ENCODE data around the gene PNPLA2. TPM values are rescaled to one million over a fixed set of nuclear protein-coding genes. Genes with fewer than 3 reads are reported as not detected.

Gene PNPLA2
- total and polyA plus RNA-seq, 2 of the 8 experiments (the other 6 are each of a cell fraction or from before 2014, with no cell fraction given) = 30.9 to 62.1 TPM

GRCh38 chr11:789943-790342 is 28.8 kb upstream of the PNPLA2 start, which contains the start of gene CEND1:
CEND1 (minus strand) TSS chr11:790090; CDS start chr11:788576, 1,514 bp downstream.
- Histone ChIP-seq H4K20me1 (replicated peaks in 1 of 2; ENCODE audit: control insufficient read depth in 1 of 2, insufficient read depth in 2 of 2, low read length in 2 of 2) (peaks cover 2 to 13% of the 10 kb centered on the region in 2 experiments), H3K36me3 (ENCODE audit: control insufficient read depth in 2 of 4, insufficient read depth in 4 of 4, low read length in 3 of 4) (peaks cover 0 to 12% (median 0%) of the 10 kb centered on the region in 4 experiments; a peak in 3 of 8 replicates), H2BK20ac (ENCODE audit: low read length) (no peak within 1 kb of the TSS), H2BK15ac (ENCODE audit: low read length) (peak within 1 kb of the TSS; percentile 72; the same call in 1 of the 2 replicates), H3K79me1 (ENCODE audit: low read depth, low read length) (peaks cover 3% of the 10 kb centered on the region; the same call in 1 of the 2 replicates), H2BK5ac (ENCODE audit: low read depth, low read length) (peak within 1 kb of the TSS; percentile 78; the same call in 1 of the 2 replicates), H3K9me3 (ENCODE audit: insufficient read depth in 2 of 2, low read depth in 1 of 2, low read length in 1 of 2) (no peaks in the 10 kb centered on the region), H3K56ac (replicated peaks; ENCODE audit: insufficient read length, low read depth, low read length) (no peak within 1 kb of the TSS), H3K9ac (replicated peaks in 1 of 4; ENCODE audit: extremely low read depth in 1 of 4, low read depth in 3 of 4, low read length in 3 of 4) (no peak within 1 kb of the TSS), H2BK12ac (ENCODE audit: low read depth, low read length) (peak within 1 kb of the TSS; percentile 23; the same call in 1 of the 2 replicates), H2AFZ (ENCODE audit: low read length) (no peak within 1 kb of the TSS), H4K91ac (replicated peaks; ENCODE audit: insufficient read length, low read length) (no peak within 1 kb of the TSS), H3K14ac (ENCODE audit: insufficient read length) (no peak within 1 kb of the TSS), H2BK120ac (replicated peaks; ENCODE audit: low read depth, low read length) (no peak within 1 kb of the TSS), H3K27ac (ENCODE audit: low read depth, low read length) (no peak within 1 kb of the TSS), H4K8ac (ENCODE audit: extremely low read depth, insufficient read depth, low read length) (peak within 1 kb of the TSS; percentile 35), H3K23ac (ENCODE audit: insufficient read length) (no peak within 1 kb of the TSS), H3K4me1 (replicated peaks in 1 of 4; ENCODE audit: control insufficient read depth in 3 of 4, insufficient read depth in 4 of 4, low read length in 3 of 4) (peaks cover 0 to 18% (median 11%) of the 10 kb centered on the region in 4 experiments; a peak in 6 of 7 replicates), H4K5ac (ENCODE audit: insufficient read length, low read depth, low read length) (no peak within 1 kb of the TSS), H3K18ac (ENCODE audit: extremely low read depth, low read length) (peak within 1 kb of the TSS; percentile 32), H3K4me2 (ENCODE audit: insufficient read depth in 1 of 2, low read depth in 2 of 2, low read length in 2 of 2) (peak within 1 kb of the TSS; percentile 46 to 60), H3K4me3 (ENCODE audit: extremely low read depth in 1 of 4, insufficient read depth in 2 of 4, low read depth in 3 of 4, low read length in 4 of 4) (peak within 1 kb of the TSS in 2 of 4 experiments; percentile 11 to 44; a peak in 3 of 8 replicates), H3K4ac (replicated peaks; ENCODE audit: insufficient read length, low read depth, low read length) (no peak within 1 kb of the TSS), H3K23me2 (ENCODE audit: low read depth, low read length) (no peaks in the 10 kb centered on the region; the same call in 1 of the 2 replicates), H2AK5ac (ENCODE audit: low read depth, low read length) (no peak within 1 kb of the TSS), H3K27me3 (replicated peaks in 1 of 4; ENCODE audit: control insufficient read depth in 3 of 4, extremely low read depth in 1 of 4, insufficient read depth in 3 of 4, low read length in 3 of 4) (no peaks in the 10 kb centered on the region), H3K79me2 (ENCODE audit: control insufficient read depth in 1 of 2, insufficient read depth in 2 of 2, low read length in 2 of 2) (no peaks in the 10 kb centered on the region)
- CTCF ChIA-PET (ENCODE audit: partially characterized antibody) = interaction anchor here (0.7 to 1.1 kb wide), 4 partner anchors 13 to 58 kb away, joined by 3 to 4 read pairs (median 3); no protein-coding TSS in a partner anchor
- WGBS, 2 experiments (ENCODE audit: extremely low coverage in 1 of 2, insufficient coverage in 1 of 2, insufficient read length in 1 of 2, insufficient replicate concordance in 2 of 2, low coverage in 1 of 2, low lambda C conversion rate in 2 of 2, missing lambda C conversion rate in 1 of 2) = 20% methylated on average over 1 of the region's 44 CpGs; no CpG with 5 or more reads in 1 of the 2 experiments
- FAIRE-seq (no peak), DNase-seq (ENCODE audit: low read depth in 1 of 2, low spot score in 2 of 2) (peak in 1 of 2 experiments; percentile 79)
- POLR2A ChIA-PET (ENCODE audit: partially characterized antibody) = interaction anchor here (0.9 to 53.0 kb wide), 11 partner anchors 9 to 169 kb away, joined by 3 to 1917 read pairs (median 4); partner anchors contain the start of genes CD151, CRACR2B, GATD1 and PIDD1
- TF ChIP-seq TAF7 (optimal IDR thresholded peaks at IDR 0.05; ENCODE audit: borderline replicate concordance, low read depth, low read length) (no peak), CTCF (IDR thresholded peaks at IDR 0.05; ENCODE audit: control extremely low read depth in 1 of 3, insufficient read depth in 1 of 3, low read depth in 1 of 3, low read length in 3 of 3) (no peak), CBX5 (IDR thresholded peaks at IDR 0.05; ENCODE audit: low read depth, low read length) (no peak), HDAC2 (IDR thresholded peaks at IDR 0.05; ENCODE audit: borderline replicate concordance in 1 of 2, low read depth in 2 of 2, low read length in 2 of 2) (no peak), TAF1 (IDR thresholded peaks at IDR 0.05; ENCODE audit: low read depth, low read length) (no peak), USF2 (IDR thresholded peaks at IDR 0.05; ENCODE audit: low read length) (no peak), SIX5 (IDR thresholded peaks at IDR 0.05; ENCODE audit: low read depth, low read length) (no peak), RAD21 (IDR thresholded peaks at IDR 0.05 in 1 of 2, conservative IDR thresholded peaks at IDR 0.05 in 1 of 2; ENCODE audit: low read depth in 2 of 2, low read length in 2 of 2) (no peak)

Data from H1 (cell line).